ENCODE measurements around the gene GFAP.

DNA sequence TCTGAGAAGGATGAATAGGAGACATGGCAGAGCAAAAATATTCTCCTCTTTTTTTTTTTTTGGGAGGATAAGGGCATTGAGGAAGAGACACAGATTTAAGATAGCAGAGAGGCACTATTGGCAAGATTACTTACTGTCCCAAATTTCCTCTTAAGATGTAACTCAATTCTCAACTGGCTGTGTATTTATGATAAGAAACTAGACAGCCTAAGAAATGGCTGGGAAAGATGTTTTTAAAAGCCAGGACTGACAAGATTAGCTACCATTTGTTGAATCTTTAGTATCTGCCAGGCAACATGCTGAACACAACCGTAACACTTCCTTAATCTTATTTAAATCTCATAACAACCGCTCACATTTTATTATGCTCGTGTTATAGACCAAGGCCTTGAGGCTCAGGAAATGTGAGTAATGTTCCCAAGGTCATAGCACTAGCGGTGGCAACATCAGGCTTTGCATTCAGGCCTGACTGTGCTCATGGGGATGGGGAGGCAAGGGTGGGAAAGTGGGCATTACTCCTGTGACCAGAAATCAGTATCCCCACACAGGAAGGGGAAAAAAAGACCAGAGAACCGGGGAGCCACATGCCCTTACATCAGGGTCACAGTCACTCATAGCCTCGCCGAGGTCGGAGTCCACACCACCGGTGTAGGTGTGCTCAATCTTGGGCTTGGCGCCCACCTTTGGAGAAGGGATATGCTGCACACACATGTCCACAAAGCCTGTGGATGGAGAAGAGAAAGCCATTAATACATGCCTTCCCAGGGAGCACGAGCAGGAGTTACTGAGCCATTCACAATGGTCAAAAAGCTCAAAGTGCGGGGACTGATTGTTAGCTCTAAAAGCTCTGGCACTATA lies 52.0 kb downstream of the GFAP start:
- TF ChIP-seq, protein P1, sequence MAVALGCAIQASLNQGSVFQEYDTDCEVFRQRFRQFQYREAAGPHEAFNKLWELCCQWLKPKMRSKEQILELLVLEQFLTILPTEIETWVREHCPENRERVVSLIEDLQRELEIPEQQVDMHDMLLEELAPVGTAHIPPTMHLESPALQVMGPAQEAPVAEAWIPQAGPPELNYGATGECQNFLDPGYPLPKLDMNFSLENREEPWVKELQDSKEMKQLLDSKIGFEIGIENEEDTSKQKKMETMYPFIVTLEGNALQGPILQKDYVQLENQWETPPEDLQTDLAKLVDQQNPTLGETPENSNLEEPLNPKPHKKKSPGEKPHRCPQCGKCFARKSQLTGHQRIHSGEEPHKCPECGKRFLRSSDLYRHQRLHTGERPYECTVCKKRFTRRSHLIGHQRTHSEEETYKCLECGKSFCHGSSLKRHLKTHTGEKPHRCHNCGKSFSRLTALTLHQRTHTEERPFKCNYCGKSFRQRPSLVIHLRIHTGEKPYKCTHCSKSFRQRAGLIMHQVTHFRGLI (tag by site-specific recombination; IDR thresholded peaks at IDR 0.05), result no peak
- no peak for TF ChIP-seq ZNF274 (IDR thresholded peaks at IDR 0.05; ENCODE audit: low read length)
- no peak for TF ChIP-seq ZNF274 (tag by site-specific recombination; IDR thresholded peaks at IDR 0.05; ENCODE audit: borderline replicate concordance)
- TF ChIP-seq, protein P2, sequence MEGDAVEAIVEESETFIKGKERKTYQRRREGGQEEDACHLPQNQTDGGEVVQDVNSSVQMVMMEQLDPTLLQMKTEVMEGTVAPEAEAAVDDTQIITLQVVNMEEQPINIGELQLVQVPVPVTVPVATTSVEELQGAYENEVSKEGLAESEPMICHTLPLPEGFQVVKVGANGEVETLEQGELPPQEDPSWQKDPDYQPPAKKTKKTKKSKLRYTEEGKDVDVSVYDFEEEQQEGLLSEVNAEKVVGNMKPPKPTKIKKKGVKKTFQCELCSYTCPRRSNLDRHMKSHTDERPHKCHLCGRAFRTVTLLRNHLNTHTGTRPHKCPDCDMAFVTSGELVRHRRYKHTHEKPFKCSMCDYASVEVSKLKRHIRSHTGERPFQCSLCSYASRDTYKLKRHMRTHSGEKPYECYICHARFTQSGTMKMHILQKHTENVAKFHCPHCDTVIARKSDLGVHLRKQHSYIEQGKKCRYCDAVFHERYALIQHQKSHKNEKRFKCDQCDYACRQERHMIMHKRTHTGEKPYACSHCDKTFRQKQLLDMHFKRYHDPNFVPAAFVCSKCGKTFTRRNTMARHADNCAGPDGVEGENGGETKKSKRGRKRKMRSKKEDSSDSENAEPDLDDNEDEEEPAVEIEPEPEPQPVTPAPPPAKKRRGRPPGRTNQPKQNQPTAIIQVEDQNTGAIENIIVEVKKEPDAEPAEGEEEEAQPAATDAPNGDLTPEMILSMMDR (tag by site-specific recombination; IDR thresholded peaks at IDR 0.05), result no peak
- TF ChIP-seq, protein P3, sequence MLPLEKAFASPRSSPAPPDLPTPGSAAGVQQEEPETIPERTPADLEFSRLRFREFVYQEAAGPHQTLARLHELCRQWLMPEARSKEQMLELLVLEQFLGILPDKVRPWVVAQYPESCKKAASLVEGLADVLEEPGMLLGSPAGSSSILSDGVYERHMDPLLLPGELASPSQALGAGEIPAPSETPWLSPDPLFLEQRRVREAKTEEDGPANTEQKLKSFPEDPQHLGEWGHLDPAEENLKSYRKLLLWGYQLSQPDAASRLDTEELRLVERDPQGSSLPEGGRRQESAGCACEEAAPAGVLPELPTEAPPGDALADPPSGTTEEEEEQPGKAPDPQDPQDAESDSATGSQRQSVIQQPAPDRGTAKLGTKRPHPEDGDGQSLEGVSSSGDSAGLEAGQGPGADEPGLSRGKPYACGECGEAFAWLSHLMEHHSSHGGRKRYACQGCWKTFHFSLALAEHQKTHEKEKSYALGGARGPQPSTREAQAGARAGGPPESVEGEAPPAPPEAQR (tag by site-specific recombination; IDR thresholded peaks at IDR 0.05), result no peak

Data from HEK293 (cell line).